EH (cell line): ENCODE results near the gene ALPI.
A peak's percentile ranks its signal among the peaks of the same experiment; 100 is the strongest.
"Not testable (repeated sequence)": the region's sequence is repeated elsewhere in the genome, so short reads cannot be mapped to it uniquely, and the experiment has no call there.

Source experiments
- DNase-seq: peaks from one replicate; pipeline ENCODE4 v3.0.0-alpha.2; 2015; ENCODE audit warnings: low read depth

Gene ALPI

DNA sequence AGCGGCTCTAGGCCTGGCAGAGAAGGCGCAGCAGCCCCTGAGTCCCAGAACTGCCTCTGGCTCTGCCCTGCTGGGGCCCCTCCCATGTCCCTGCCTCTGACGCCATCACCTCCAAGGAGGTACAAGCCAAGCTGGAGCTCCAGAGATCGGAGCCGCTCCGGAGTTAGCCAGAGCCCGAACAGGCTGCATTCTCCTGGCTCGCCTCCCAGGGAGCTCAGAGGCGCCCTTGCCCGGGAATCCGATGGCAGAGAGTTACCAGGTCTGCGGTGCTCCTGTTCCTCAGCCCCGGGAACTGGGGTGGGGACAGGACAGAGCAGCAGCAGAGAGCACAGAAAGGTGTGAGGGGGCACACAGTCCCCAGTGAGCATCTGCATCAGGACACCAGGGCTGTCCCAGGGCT lies 12.9 kb upstream of the ALPI start:
- DNase-seq, result not testable (repeated sequence)

DNA sequence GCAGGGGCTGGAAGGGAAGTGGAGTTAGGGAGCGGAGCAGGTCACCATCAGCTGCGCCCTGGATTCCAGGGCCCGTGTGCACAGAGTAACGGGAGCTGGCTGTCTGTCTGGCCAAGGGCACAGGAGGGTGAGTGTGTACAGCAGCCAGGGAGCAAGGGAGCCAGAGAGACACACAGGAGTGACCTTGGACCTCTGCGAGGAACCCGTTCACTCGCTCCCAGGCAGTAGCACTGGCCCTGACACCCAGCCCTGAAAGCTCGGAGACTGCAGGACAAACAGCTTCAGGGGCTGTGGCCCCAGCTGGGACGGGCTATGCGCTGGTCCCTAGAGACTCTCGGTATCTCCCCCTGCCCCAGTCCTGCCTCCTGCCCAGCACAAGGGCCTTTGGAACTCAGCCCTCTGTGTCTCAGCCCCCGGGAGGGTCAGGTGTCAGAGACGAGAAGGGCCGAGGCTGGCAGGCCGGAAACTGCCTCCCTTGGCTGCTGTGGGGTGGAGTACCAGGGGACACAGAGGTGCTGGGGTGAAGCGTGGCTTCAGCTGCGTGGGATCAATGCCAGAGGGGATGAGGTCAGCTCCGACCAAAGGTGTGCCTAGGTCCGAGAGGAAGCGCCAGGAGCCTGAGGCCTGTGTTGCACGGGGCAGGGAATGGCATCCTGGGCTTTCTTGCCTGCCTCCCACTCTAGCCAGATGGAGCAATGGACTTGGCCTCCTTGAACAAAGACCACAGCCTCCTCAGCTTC lies 12.1 kb upstream of the ALPI start:
- not testable (repeated sequence) for DNase-seq

- DNase-seq, result peak; percentile 68
Observed at GRCh38 chr2:232444409-232445148, 11.4 kb upstream of the ALPI start.

DNA sequence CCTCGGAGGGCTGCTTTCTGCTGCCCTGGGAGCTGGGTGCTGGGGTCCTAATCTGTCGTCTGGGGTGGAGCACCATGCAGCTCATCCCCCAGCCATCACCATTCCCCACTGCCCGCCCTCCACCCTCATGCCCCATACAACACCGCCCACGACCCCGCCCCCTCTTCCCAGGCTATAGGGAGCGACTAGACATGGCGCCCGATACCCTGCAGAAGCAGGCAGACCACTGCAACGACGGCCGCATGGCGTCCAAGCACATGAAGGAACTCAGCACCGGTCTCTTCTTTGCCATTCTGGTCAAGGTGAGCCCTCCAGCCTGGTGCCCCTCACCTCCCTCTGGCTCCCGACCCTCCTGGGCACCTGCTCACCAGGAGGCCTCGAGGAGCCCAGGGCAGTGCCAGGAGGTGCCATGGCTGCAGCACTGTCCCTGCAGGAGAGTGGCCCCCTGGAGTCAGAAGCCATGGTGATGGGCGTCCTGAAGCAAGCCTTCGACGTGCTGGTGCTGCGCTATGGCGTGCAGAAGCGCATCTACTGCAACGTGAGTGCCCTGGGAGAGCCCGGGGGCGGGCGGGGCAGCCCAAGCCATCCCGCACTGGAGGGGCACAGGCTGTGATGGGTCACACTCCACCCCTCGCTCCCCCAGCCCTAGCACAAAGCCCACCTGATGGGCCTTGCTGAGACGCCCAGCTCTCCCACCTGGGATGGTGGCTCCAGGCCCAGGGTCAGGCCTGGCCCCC lies 10.6 kb upstream of the ALPI start:
- DNase-seq, result not testable (repeated sequence)

- DNase-seq, result not testable (repeated sequence)
Observed at GRCh38 chr2:232446266-232446777, 9.6 kb upstream of the ALPI start.

- DNase-seq, result no peak
Observed at GRCh38 chr2:232447091-232447620, 8.8 kb upstream of the ALPI start.

- DNase-seq, result no peak
Observed at GRCh38 chr2:232447638-232448303, 8.2 kb upstream of the ALPI start.

- DNase-seq, result no peak
Observed at GRCh38 chr2:232448304-232448690, 7.7 kb upstream of the ALPI start.

DNA sequence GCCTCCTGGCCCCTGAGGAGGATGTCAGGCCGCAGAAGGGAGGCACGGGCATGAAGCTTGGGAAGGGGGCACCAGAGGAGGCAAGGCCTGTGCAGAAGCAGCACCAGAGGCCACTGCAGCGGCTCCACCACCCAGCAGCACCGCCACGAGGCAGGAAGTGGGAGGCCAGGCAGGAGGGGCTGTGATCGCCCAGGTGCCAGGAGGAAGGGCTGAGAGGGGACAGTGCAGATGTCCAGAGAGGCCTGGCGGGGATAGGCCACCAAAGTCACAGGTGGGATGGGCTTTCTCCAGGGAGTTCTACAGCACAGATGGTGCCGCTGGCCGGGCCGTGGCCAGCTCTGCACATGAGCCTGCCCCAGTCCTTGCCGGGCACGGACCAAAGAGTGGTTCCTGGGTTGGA lies 6.0 kb upstream of the ALPI start:
- no peak for DNase-seq

DNA sequence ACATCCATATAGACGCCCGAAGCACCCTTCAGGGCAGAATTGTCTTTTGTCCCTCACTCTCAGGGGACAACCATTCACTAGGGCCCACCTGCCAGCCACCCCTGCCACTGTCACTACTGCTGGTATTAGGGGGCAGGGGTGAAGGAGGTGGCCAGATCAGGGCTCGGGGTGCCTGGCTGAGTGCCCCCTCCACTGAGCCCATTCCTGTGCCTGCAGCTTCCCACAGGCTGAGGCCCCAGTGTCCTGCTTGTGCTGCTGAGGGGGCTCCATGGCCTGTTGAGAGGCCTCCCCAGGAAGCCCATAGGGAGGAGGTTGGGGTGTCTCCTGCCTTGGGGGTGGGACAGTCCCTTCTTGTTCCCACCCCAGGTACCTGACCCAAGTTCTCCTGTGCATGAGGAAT lies 4.3 kb upstream of the ALPI start:
- not testable (repeated sequence) for DNase-seq

GRCh38 chr2:232454630-232455029 lies 1.3 kb upstream of the ALPI start:
- DNase-seq, result no peak

- no peak for DNase-seq
Observed at GRCh38 chr2:232456296-232457120, 555 bp downstream of the ALPI start.

DNA sequence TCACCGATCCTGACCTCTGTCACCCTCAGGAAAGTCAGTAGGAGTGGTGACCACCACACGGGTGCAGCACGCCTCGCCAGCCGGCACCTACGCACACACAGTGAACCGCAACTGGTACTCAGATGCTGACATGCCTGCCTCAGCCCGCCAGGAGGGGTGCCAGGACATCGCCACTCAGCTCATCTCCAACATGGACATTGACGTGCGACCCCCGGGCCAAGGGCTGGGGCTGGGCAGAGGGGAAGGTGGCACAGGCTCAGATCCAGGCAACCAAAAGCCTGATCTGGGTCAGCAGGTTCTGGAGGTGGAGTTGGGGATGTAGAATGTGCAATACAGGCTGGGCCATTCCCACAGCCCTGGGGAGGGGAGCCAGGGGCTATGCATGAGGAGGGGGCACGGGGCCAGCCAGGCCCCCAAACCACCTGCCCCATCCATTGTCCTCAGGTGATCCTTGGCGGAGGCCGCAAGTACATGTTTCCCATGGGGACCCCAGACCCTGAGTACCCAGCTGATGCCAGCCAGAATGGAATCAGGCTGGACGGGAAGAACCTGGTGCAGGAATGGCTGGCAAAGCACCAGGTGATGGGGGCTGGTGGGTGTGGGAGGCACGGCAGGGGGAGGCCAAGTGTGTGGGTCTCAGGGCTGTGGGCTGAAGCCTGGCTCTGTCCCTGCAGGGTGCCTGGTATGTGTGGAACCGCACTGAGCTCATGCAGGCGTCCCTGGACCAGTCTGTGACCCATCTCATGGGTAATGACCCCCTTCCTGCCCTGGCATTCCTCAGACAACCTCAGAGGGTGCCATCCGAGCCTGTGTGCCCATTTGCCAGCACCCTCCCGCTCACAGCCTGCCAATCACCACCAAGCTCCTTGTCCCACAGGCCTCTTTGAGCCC lies 1.4 kb downstream of the ALPI start:
- DNase-seq, result no peak

DNA sequence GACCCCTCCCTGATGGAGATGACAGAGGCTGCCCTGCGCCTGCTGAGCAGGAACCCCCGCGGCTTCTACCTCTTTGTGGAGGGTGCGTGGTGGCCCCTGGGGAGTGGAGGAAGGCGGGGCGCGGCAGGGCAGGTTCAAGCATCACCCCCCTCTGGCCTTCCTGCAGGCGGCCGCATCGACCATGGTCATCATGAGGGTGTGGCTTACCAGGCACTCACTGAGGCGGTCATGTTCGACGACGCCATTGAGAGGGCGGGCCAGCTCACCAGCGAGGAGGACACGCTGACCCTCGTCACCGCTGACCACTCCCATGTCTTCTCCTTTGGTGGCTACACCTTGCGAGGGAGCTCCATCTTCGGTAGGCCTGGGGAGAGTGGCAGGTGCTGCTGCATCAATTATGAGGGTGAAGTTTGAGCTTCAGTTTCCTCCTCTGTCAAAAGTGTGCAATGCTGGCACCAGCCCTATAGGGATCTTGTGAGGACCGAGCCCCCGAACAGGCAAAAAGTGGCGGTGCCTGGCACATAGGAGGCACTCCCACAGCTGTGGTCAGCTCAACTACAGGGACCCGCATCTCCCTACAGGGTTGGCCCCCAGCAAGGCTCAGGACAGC lies 2.2 kb downstream of the ALPI start:
- no peak for DNase-seq

GRCh38 chr2:232458661-232459418 lies 2.9 kb downstream of the ALPI start:
- DNase-seq, result no peak

DNA sequence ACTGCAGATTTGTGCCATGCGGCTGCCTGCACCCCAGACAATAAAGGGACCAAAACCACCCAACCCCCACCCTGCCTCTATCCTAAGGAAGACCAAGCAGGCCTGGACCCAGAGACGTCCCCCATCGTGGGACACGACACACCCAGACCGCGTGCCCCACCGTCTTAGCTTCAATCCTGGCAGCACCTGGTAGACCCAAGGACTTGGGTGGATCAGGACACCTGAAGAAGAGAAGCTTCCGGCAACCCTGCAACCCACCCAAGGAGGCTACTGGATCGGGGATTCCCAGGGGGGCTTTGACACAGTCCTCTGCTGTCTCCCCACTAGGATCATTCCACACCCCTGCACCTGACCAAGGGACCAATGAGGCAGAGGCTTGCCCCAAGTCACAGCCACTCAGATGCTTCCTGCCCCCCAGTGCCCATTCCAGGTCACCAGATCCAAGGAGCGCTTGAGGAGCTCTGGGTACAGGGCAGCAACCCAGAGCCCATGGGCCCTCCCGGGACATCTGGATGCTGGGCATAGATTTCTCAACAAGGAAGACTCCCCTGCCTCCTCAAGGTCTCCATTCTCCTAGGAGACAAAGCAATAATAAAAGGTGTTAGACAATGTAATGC lies 3.6 kb downstream of the ALPI start:
- DNase-seq, result no peak

- no peak for DNase-seq
Observed at GRCh38 chr2:232460171-232460570, 4.2 kb downstream of the ALPI start.
